AG04450 (cell line): Measurements from ENCODE around the gene FRRS1. TPM values are rescaled to one million over a fixed set of nuclear protein-coding genes. Genes with fewer than 3 reads are reported as not detected.

Experiments
- CTCF ChIA-PET: fragments of 300-600, 350-600 bp; formaldehyde crosslinking; extraction: SDS; loops from one replicate; lab custom pipeline; 2022; ENCODE audit warnings: antibody characterized with exemption, inconsistent platforms; lab: Charles Lee
- POLR2A ChIA-PET: fragments of 350-600 bp; formaldehyde crosslinking; extraction: SDS; loops from one replicate; lab custom pipeline; 2021; ENCODE audit warnings: antibody characterized with exemption, inconsistent platforms; lab: Yijun Ruan, JAX
- DNase-seq: peaks from one replicate; pipeline ENCODE4 v3.0.0-alpha.2; 2011; ENCODE audit warnings: low read depth, low spot score
- H3K27ac ChIP-seq: one replicate; pipeline ENCODE4 v1.5.1; 2012; ENCODE audit warnings: low read depth, low read length, control low read depth
- H3K27me3 ChIP-seq: one replicate; pipeline ENCODE4 v1.6.0; 2012; ENCODE audit warnings: low read length; ENCODE audit not compliant: control insufficient read depth, insufficient read depth
- H3K4me3 ChIP-seq: 2 replicates; pipeline ENCODE4 v1.5.1; 2011; ENCODE audit warnings: mild to moderate bottlenecking, low read depth, low read length, control low read depth
- H3K9me3 ChIP-seq: 2 replicates; pipeline ENCODE4 v1.5.1; 2012; ENCODE audit warnings: low read length; ENCODE audit not compliant: control insufficient read depth, insufficient read depth
- polyA plus RNA-seq: library from polyadenylated mRNA; depleted of rRNA; stranded (reverse); fragments of >200 nt; gene quantifications from 2 replicates; pipeline ENCODE4 v1.2.3, GENCODE V29; 2011
- TF ChIP-seq, protein P1 (sequence below): IDR thresholded peaks from 2 replicates; pipeline ENCODE4 v1.5.1; 2011; ENCODE audit warnings: low read depth, low read length, control low read depth, inconsistent platforms

The FRRS1 gene
- polyA plus RNA-seq, 1 experiment: 9.7 TPM

DNA sequence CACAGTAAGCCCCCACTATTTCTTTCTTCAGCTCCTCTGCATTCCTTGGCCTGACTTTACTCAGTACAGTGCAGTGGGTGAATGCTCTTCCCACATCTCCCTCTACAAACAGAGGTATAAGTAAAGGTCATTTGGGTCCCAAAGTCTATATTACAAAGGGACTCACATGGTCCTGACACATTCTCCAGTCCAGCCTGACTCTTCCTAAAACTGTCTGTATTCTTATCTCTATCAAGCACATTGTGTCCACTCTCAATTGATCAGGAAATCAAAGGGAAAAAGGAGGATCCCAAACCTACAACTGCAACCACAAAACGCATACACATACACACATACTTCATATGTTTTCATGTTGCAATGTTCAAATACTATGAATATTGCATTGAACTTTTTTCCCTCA is 49.4 kb downstream of the FRRS1 start:
- no peak overlapping the region for H3K27ac ChIP-seq
- no peak overlapping the region for H3K4me3 ChIP-seq
- CTCF ChIA-PET: interaction anchor here (1.4 kb wide), 1 partner anchor 9 kb away, joined by 6 read pairs; no protein-coding TSS in a partner anchor
- no peak for DNase-seq
- TF ChIP-seq, protein P1, sequence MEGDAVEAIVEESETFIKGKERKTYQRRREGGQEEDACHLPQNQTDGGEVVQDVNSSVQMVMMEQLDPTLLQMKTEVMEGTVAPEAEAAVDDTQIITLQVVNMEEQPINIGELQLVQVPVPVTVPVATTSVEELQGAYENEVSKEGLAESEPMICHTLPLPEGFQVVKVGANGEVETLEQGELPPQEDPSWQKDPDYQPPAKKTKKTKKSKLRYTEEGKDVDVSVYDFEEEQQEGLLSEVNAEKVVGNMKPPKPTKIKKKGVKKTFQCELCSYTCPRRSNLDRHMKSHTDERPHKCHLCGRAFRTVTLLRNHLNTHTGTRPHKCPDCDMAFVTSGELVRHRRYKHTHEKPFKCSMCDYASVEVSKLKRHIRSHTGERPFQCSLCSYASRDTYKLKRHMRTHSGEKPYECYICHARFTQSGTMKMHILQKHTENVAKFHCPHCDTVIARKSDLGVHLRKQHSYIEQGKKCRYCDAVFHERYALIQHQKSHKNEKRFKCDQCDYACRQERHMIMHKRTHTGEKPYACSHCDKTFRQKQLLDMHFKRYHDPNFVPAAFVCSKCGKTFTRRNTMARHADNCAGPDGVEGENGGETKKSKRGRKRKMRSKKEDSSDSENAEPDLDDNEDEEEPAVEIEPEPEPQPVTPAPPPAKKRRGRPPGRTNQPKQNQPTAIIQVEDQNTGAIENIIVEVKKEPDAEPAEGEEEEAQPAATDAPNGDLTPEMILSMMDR: no peak
- no peaks in the 10 kb centered on the region for H3K27me3 ChIP-seq
- POLR2A ChIA-PET: no interaction called here
- no peaks in the 10 kb centered on the region for H3K9me3 ChIP-seq

DNA sequence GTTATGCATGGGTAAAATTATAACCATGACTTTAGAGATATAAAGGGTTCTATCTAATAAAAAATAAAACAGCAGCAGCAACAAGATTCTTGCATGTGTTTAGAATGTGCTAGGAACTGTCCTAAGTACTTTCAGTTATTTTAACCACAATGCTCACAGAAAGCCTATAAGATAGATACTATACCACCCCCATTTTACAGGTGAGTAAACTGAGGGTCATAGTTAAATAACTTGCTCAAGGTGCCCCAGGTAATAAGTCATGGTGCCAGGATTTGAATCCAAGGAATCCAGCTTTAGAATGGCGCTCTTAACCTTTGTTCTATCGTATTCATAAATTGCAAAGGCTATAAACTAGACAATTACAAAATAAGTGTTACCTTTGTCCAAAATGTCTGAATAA is 53.4 kb downstream of the FRRS1 start:
- Histone ChIP-seq H3K4me3 (no peak overlapping the region), H3K9me3 (no peaks in the 10 kb centered on the region), H3K27ac (no peak overlapping the region), H3K27me3 (no peaks in the 10 kb centered on the region)
- DNase-seq: no peak
- TF ChIP-seq, protein P1: no peak
- CTCF ChIA-PET: no interaction called here
- POLR2A ChIA-PET: no interaction called here

DNA sequence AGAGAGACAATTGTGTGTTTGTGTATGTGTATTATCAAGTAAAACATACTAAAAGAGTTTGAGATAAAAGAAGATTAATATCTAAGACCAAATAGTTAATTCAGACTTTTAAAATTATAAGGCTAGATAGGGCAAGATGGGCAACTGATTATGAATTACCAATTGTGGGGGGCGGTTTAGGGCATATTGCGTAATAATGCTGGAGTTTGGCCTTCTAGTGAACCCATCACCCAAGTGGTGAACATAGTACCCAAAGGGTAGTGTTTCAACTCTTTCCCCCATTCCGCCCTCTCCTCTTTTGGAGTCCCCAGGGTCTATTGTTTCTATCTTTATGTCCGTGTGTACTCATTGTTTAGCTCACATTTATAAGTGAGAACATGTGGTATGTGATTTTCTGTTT is 55.4 kb downstream of the FRRS1 start:
- POLR2A ChIA-PET: no interaction called here
- CTCF ChIA-PET: interaction anchor here (1.0 to 1.9 kb wide), 4 partner anchors 229 to 530 kb away, joined by 3 to 10 read pairs (median 3); no protein-coding TSS in a partner anchor
- H3K4me3 ChIP-seq: no peak overlapping the region

DNA sequence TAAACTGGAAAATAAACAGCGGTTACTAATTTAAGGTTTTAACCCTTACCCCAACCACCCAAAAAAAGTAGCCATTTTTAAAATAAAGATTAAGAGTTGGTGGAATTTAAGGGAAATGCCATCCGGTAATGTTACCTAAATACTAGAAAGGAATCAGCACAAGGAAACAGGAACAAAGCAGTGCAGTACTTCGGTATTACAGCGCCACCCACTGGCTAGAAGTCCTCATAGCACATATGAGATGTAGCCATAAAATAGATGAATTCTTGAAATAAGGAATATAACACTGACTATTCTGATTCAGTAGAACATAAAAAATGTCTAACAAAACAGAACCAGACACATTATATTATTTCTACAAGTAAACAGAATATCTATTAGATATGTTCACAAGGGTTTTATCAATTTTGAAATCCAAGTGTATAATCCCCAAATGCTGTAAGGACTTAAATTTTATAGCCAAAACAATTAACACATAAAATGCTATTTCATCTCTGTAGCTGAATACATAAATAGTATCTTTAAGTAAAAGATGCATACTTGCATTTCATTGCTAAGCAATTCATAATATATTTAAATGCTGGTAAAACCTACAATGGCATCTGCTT is 58.8 kb downstream of the FRRS1 start:
- H3K9me3 ChIP-seq: no peaks in the 10 kb centered on the region; the same call in 1 of the 2 replicates
- TF ChIP-seq, protein P1: peak; percentile 87
- peak; percentile 11 for DNase-seq
- ChIA-PET POLR2A (no interaction called here), CTCF (interaction anchor here (0.6 to 6.1 kb wide), 17 partner anchors 9 to 1213 kb away, joined by 3 to 56 read pairs (median 4); no protein-coding TSS in a partner anchor)
- H3K27me3 ChIP-seq: no peaks in the 10 kb centered on the region
- H3K27ac ChIP-seq: no peak overlapping the region
- no peak overlapping the region for H3K4me3 ChIP-seq

More for the DNA sequence above, 55.4 kb downstream of the FRRS1 start:
- DNase-seq: no peak
- TF ChIP-seq, protein P1: no peak
- no peak overlapping the region for H3K27ac ChIP-seq
- no peaks in the 10 kb centered on the region for H3K27me3 ChIP-seq
- H3K9me3 ChIP-seq: no peaks in the 10 kb centered on the region

DNA sequence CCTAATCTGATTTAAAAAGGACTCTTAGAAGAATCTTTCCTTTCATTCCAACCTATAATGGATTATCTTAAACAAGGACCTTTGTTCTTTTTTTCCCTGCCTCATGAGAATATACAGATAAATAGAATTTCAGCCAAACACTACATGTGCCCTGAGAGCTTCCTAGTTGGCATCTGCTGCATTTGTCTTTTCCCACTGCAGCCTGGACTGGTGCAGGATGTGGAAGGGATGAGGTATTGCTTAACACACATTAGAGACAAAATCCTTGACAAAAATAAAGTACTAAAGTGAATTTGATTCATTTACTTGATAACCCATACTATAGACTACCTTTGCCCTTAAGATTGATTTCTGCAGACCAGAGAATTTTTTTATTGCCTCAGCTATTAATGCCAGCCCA is 61.0 kb downstream of the FRRS1 start:
- H3K9me3 ChIP-seq: no peaks in the 10 kb centered on the region; the same call in 1 of the 2 replicates
- TF ChIP-seq, protein P1: no peak
- no peak for DNase-seq
- H3K27ac ChIP-seq: no peak overlapping the region
- ChIA-PET CTCF (interaction anchor here (0.6 to 6.1 kb wide), 5 partner anchors 18 to 910 kb away, joined by 3 to 56 read pairs (median 9); no protein-coding TSS in a partner anchor), POLR2A (no interaction called here)
- no peak overlapping the region for H3K4me3 ChIP-seq
- H3K27me3 ChIP-seq: no peaks in the 10 kb centered on the region
